ENCODE measurements around the gene LRP5.

The LRP5 gene

DNA sequence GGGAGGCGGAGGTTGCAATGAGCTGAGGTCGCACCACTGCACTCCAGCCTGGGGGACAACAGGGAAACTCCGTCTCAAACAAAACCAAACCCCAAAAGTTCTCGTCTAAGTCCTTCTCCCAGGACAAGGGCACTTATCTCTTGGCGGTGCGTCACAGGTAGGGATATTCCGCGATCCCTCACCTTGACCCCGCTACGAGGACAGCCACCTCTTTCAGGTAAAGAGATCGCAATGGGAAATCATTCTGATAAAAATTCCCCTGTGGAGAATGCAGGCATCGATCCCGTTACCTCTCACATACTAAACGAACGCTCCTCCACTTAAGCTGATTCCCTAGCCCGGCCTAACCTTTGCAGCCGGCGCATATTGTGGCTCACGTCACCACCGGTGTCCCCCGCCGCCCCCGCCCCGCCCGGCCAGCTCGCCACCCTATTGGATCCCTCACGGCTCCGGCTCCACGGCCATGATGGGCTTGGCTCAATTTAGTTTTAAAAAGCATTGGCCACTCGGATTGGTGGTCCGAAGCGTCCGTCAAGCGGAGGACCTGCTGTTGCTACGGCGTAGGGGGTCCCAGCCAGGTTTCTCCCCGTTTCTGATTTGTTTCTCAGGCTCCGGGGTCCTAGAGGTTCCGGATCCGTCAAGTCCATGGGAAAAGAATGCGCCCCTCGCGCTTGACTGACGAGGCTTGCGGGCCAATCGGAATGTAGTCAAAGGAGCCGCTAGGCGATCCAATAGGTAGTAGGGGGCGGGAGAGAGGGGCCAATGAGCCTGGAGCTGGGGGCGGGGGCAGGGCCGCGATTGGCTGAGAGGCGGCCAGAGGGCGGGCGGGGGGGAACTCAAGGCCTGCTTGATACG is 147.7 kb downstream of the LRP5 start:
- TF ChIP-seq, protein P1, sequence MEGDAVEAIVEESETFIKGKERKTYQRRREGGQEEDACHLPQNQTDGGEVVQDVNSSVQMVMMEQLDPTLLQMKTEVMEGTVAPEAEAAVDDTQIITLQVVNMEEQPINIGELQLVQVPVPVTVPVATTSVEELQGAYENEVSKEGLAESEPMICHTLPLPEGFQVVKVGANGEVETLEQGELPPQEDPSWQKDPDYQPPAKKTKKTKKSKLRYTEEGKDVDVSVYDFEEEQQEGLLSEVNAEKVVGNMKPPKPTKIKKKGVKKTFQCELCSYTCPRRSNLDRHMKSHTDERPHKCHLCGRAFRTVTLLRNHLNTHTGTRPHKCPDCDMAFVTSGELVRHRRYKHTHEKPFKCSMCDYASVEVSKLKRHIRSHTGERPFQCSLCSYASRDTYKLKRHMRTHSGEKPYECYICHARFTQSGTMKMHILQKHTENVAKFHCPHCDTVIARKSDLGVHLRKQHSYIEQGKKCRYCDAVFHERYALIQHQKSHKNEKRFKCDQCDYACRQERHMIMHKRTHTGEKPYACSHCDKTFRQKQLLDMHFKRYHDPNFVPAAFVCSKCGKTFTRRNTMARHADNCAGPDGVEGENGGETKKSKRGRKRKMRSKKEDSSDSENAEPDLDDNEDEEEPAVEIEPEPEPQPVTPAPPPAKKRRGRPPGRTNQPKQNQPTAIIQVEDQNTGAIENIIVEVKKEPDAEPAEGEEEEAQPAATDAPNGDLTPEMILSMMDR (IDR thresholded peaks at IDR 0.05; ENCODE audit: insufficient read depth, missing control alignments): no peak
- FAIRE-seq: no peak
- DNase-seq (ENCODE audit: insufficient read length, low spot score): peak; percentile 94

DNA sequence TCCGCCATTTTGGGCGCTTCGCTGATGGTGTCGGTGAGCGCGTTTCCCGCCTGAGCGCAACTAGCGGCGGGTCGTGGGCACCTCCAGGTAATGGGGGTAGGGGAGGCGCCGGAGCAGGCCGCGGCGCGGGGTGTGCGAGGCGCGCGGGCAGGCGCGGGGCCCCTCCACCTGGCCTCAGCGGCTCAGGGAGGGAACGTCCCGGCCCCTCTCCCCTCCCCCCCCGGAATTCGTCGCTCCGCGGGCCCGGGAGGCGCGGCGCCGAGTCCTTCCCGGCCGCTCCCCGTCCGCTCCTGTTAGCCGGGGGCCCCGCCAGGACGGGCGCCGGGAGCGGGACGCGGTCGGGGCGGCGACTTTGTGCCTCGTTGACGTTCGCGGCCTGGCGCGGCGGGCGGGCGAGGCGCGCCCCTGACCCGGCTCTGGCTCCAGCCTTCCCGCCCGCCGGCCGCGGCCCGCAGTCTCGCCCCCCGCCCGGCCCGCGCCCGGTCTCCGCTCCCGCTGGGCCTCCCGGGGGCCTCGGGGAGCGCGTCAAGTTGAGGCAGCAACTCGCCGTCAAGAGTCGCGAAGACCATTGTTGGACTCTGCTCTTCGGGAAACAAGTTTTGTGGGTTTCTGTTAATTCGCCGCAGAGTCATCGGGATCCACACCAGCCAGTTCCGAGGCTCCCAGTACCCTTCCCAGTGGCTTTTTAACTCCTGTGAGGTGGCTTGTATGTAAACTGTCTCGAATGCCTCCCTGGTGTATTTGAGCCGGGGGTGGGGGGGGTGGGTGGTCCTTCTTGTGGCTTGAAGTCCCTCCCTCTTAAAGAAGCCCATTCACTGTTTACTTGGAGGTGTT is 148.6 kb downstream of the LRP5 start, which contains the start of gene PPP6R3:
Gene PPP6R3, plus strand, starts transcription at position 12 of the 834 bp plus-strand sequence. CDS start 76,913 bp downstream, outside the sequence.
- TF ChIP-seq, protein P1 (IDR thresholded peaks at IDR 0.05; ENCODE audit: insufficient read depth, missing control alignments): no peak
- DNase-seq (ENCODE audit: insufficient read length, low spot score) (no peak), FAIRE-seq (no peak)

DNA sequence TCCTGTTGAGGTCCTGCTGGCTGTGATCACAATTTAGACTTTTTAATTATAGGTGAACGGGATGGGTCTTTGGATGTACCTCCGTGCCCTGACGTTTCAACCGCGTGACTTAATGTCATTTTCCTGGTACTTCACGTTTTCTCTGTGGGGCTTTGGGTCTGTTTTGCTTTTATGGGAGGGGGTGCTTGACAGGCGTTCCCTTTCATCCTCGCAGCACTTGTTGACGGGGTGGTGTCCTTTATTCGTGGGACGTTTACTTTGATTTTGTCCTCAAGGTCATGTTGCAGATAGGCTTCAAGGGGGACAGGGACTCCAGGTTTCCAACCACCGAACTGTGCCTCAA is 149.2 kb downstream of the LRP5 start:
- FAIRE-seq (no peak), DNase-seq (ENCODE audit: insufficient read length, low spot score) (no peak)
- TF ChIP-seq, protein P1 (IDR thresholded peaks at IDR 0.05; ENCODE audit: insufficient read depth, missing control alignments): no peak

DNA sequence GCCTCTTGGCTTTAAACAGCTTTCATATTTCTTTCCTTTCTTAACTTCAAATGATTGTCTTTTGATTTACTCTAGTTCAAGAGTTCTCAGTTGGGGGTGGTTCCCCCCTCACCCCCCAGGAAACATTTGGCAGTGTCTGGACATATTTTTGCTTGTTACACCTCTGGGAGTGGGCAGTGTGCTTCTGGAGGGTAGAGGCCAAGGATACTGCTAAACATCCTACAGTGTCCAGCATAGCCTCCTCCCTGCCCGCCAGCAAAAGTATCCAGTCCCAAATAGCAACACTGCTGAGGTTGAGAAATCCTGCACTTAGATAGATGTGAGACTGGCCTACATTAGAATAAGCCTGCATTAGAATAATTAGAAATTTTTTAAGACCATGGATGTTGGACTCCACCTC is 151.3 kb downstream of the LRP5 start:
- DNase-seq (ENCODE audit: insufficient read length, low spot score): no peak
- TF ChIP-seq, protein P1 (IDR thresholded peaks at IDR 0.05; ENCODE audit: insufficient read depth, missing control alignments): no peak
- no peak for FAIRE-seq

DNA sequence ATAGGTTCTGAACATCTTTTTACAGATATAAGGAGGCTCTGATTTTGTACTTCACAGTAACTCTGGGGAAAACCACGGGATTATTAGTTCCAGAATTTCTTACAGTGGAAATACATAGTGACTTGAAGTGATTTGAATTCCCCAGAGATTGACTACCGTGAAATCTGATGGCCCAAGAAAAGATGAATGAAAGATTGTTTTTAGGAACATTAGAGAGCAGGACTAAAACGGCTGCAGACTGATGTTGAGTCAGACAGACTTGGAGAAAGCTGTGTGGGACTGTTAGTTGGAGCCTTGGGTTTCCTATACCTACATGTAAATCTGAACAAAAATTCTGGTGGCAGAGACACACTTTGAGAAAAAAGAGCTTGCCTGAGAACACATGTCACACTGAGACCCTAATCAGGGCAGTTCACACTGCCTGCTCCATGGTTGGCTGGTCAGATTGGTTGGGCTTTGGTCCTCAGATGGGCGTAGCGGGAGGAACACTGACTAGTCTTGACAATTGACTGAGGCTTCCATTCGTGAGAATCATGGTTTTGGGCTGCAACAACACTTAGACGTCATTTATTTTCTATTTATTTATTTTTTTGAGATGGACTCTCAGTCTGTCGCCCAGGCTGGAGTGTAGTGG is 154.9 kb downstream of the LRP5 start:
- TF ChIP-seq, protein P1 (IDR thresholded peaks at IDR 0.05; ENCODE audit: insufficient read depth, missing control alignments): no peak
- FAIRE-seq (no peak), DNase-seq (ENCODE audit: insufficient read length, low spot score) (no peak)

DNA sequence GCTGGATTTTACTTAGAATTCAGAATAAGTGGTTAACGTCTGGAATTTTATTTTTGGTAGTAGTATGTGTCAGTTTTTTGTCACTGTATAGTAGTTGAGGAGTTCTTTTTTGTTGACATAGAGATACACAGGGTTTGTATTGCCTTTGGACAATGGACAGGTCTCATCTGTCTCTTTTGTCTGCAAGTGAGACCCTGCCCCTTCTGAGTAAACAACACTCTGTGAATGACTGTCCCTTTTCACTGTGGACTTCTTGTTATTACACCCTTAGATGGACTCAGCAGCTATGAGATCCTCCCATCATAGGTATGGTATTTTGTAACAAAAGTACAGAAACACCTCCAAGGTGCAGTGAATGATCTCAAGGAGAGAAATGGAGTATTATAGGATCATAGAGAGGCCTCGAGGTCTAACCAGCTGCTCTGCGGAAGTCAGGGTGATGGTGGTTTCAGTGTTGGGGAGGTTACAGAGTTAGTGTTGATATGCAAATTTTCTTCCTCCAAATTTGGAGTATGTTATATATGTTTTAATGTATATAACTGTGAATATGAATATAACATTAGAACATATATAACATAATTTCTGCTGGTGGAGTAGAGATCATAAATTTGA is 155.9 kb downstream of the LRP5 start:
- no peak for FAIRE-seq
- DNase-seq (ENCODE audit: insufficient read length, low spot score): no peak
- TF ChIP-seq, protein P1 (IDR thresholded peaks at IDR 0.05; ENCODE audit: insufficient read depth, missing control alignments): no peak

Measured in D721Med (cell line).